WTC11 (cell line): ENCODE measurements around the gene SH2D6. TPM values are rescaled to one million over a fixed set of nuclear protein-coding genes. Genes with fewer than 3 reads are reported as not detected.
A peak's percentile ranks its signal among the peaks of the same experiment; 100 is the strongest.

Experiments
- ATAC-seq: fragments of 200-7000 bp; cut with Tn5 transposase; 2 replicates; pipeline ENCODE4 v1.10.0; 2021; ENCODE audit warnings: mild to moderate bottlenecking, moderate library complexity
- CTCF ChIA-PET: fragments of 300-600 bp; sonication (Branson Sonifier 250); formaldehyde crosslinking; loops from one replicate; lab custom pipeline; 2021; ENCODE audit warnings: antibody characterized with exemption; lab: Charles Lee
- POLR2A ChIA-PET: fragments of 350-600 bp; sonication (Branson Sonifier 250); formaldehyde crosslinking; loops from one replicate; lab custom pipeline; 2021; ENCODE audit warnings: antibody characterized with exemption; lab: Charles Lee
- DNase-seq: peaks from one replicate; pipeline ENCODE4 v3.0.0; 2021; ENCODE audit warnings: low spot score
- H3K27ac Mint-ChIP-seq: 2 replicates; pipeline ENCODE4 v1.8.0; 2021; ENCODE audit warnings: mixed read lengths
- H3K27me3 Mint-ChIP-seq: 2 replicates; pipeline ENCODE4 v1.8.0; 2021; ENCODE audit warnings: low read depth, mild to moderate bottlenecking, moderate library complexity, mixed read lengths
- H3K36me3 Mint-ChIP-seq: 2 replicates; pipeline ENCODE4 v1.8.0; 2021; ENCODE audit warnings: mixed read lengths
- H3K4me1 Mint-ChIP-seq: 2 replicates; pipeline ENCODE4 v1.8.0; 2022; ENCODE audit warnings: mixed read lengths
- H3K4me3 Mint-ChIP-seq: 2 replicates; pipeline ENCODE4 v1.8.0; 2021; ENCODE audit warnings: mild to moderate bottlenecking, moderate library complexity, mixed read lengths
- H3K9me3 Mint-ChIP-seq: 2 replicates; pipeline ENCODE4 v1.8.0; 2021; ENCODE audit warnings: mixed read lengths
- AFF4 ChIP-seq: sonication (generic); formaldehyde crosslinking; IDR thresholded peaks from 2 replicates; pipeline ENCODE4 v1.8.1; 2023; ENCODE audit warnings: mild to moderate bottlenecking, missing genetic modification reagents, borderline replicate concordance
- ATF1 ChIP-seq: sonication (generic); formaldehyde crosslinking; IDR thresholded peaks from 2 replicates; pipeline ENCODE4 v1.8.1; 2023; ENCODE audit warnings: mild to moderate bottlenecking, moderate library complexity, missing genetic modification reagents
- ATF2 ChIP-seq: sonication (generic); formaldehyde crosslinking; IDR thresholded peaks from 2 replicates; pipeline ENCODE4 v1.8.1; 2022; ENCODE audit warnings: low read depth, missing genetic modification reagents, borderline replicate concordance
- ATF3 ChIP-seq: sonication (generic); formaldehyde crosslinking; conservative IDR thresholded peaks from 2 replicates; pipeline ENCODE4 v1.8.1; 2022; ENCODE audit warnings: mild to moderate bottlenecking, missing genetic modification reagents
- E2F1 ChIP-seq: sonication (generic); formaldehyde crosslinking; IDR thresholded peaks from 2 replicates; pipeline ENCODE4 v1.8.0; 2022; ENCODE audit warnings: mild to moderate bottlenecking, missing genetic modification reagents
- ELF4 ChIP-seq: sonication (generic); formaldehyde crosslinking; IDR thresholded peaks from 2 replicates; pipeline ENCODE4 v1.8.1; 2022; ENCODE audit warnings: low read depth, mild to moderate bottlenecking, moderate library complexity, missing genetic modification reagents
- GTF2I ChIP-seq: fragments of 250-450 bp; sonication (Bioruptor Pico); conservative IDR thresholded peaks from 2 replicates; pipeline ENCODE4 v1.4.0; 2021; ENCODE audit warnings: mild to moderate bottlenecking
- PRDM15 ChIP-seq: sonication (generic); formaldehyde crosslinking; IDR thresholded peaks from 2 replicates; pipeline ENCODE4 v1.8.0; 2022; ENCODE audit warnings: missing genetic modification reagents
- ZNF121 ChIP-seq: sonication (generic); formaldehyde crosslinking; IDR thresholded peaks from 2 replicates; pipeline ENCODE4 v1.8.0; 2023; ENCODE audit warnings: missing genetic modification reagents
- ZNF532 ChIP-seq: fragments of 250-450 bp; sonication (Bioruptor Pico); IDR thresholded peaks from 2 replicates; pipeline ENCODE4 v1.9.0; 2021; ENCODE audit warnings: mild to moderate bottlenecking, borderline replicate concordance
- total RNA-seq: library from RNA; stranded (reverse); gene quantifications from 3 replicates; pipeline ENCODE4 v1.2.3, GENCODE V29; 2021

SH2D6 gene
- total RNA-seq, 1 experiment from 2014 or later: 1.2 TPM

- Mint-ChIP-seq H3K4me1 (peaks cover 16% of the 10 kb centered on the region), H3K27me3 (no peaks in the 10 kb centered on the region; the same call in 1 of the 2 replicates), H3K36me3 (no peaks in the 10 kb centered on the region), H3K4me3 (no peak overlapping the region), H3K27ac (no peak overlapping the region; the same call in 1 of the 2 replicates), H3K9me3 (no peaks in the 10 kb centered on the region)
- peak; percentile 93 for TF ChIP-seq ZNF121 (CRISPR knock-in tag)
- TF ChIP-seq AFF4 (CRISPR knock-in tag): no peak
- ChIA-PET POLR2A (no interaction called here), CTCF (interaction anchor here (1.4 to 2.4 kb wide), 3 partner anchors 21 to 233 kb away, joined by 3 to 12 read pairs (median 4); no protein-coding TSS in a partner anchor)
- DNase-seq: no peak
- no peak for ATAC-seq
These were observed 58.1 kb downstream of the SH2D6 start for GRCh38 chr2:85476624-85477023.

GRCh38 chr2:85477884-85478283, 59.4 kb downstream of the SH2D6 start:
- H3K36me3 Mint-ChIP-seq: no peaks in the 10 kb centered on the region
- ChIA-PET POLR2A (no interaction called here), CTCF (no interaction called here)
- DNase-seq (no peak), ATAC-seq (no peak)
- no peaks in the 10 kb centered on the region; the same call in 1 of the 2 replicates for H3K27me3 Mint-ChIP-seq
- no peaks in the 10 kb centered on the region for H3K9me3 Mint-ChIP-seq
- H3K4me3 Mint-ChIP-seq: no peak overlapping the region
- no peak overlapping the region for H3K27ac Mint-ChIP-seq
- TF ChIP-seq ATF2 (CRISPR knock-in tag): no peak
- no peak for TF ChIP-seq ZNF532 (CRISPR knock-in tag)
- no peak for TF ChIP-seq ATF1
- no peak for TF ChIP-seq PRDM15 (CRISPR knock-in tag)
- TF ChIP-seq AFF4 (CRISPR knock-in tag): no peak
- TF ChIP-seq E2F1 (CRISPR knock-in tag): no peak
- TF ChIP-seq ATF3: no peak
- TF ChIP-seq GTF2I (CRISPR knock-in tag): no peak
- TF ChIP-seq ELF4 (CRISPR knock-in tag): no peak
- peaks cover 7% of the 10 kb centered on the region for H3K4me1 Mint-ChIP-seq
